GM18870 (cell line): ENCODE results near the gene ZBED2.
A peak's percentile ranks its signal among the peaks of the same experiment; 100 is the strongest.
"Not testable (repeated sequence)": the region's sequence is repeated elsewhere in the genome, so short reads cannot be mapped to it uniquely, and the experiment has no call there.

ENCODE experiments used
- ATAC-seq: cut with Tn5 transposase; IDR thresholded peaks from one replicate; pipeline ENCODE4 v1.9.1; 2021; ENCODE audit warnings: moderate library complexity; ENCODE audit not compliant: unreplicated experiment

The ZBED2 gene

DNA sequence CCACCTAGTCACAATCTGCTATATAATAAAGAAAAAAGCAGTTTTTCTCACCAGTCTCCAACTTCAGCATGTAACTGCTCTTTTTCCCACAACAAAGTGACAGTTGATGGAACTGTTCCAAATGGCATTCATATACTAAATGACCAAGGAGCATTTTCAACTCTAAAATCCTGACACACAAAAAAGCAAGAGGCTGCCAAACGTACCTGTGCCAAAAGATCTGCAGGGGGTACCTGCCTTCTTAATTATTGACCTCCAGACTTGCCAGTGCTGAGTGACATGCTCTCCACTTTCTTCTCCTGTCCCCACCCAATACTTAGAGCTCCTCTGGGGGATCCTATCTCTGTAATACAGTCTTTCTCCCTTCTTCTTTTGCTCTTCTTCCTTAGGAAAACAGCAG, 18.0 kb downstream of the ZBED2 start:
- no peak for ATAC-seq

DNA sequence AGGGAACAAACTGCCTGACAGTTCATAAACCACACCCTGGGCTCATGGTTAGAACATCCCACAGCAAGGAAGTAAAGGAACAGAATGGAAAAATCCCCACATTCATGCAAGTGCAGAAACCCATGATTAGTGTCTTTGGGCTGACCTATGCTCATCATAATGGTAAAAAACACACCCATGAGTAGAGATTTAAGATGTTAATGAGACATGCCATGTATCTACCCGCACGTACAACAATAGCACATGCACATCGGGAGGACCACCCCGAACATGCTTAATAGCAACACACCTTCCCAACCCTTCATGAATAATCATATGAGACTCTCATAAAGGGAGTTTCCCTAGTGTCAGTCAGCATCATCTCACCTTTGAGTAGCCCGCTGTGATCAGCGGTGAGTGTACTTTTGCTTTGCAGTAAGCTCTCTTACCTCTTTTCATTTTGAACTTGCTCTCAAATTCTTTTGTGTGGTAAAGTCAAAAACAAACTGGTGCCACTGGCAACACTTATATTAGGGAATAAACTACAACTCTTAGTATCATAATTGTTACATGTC, 23.2 kb downstream of the ZBED2 start:
- no peak for ATAC-seq

- no peak for ATAC-seq
Observed at GRCh38 chr3:111571282-111571681, 23.9 kb downstream of the ZBED2 start.

- ATAC-seq: no peak
Observed at GRCh38 chr3:111570404-111571030, 24.6 kb downstream of the ZBED2 start.

DNA sequence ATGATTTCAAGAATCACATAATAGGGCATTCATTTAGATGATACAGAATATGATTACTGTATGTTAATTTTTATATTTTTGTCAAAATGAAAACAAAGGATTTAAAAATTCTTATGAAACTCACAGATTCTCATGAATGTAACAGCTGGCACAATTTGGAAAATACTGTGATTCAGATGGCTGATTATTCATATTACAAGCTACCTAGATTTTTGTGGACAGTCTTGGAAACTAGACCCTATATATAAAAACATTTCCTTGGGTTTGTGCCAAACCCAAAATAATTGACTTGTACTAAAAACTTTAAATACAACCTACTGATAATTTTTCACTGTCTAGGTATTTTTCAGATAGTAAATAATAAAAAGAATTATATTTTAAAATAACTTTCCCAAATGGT, 26.2 kb downstream of the ZBED2 start:
- no peak for ATAC-seq

DNA sequence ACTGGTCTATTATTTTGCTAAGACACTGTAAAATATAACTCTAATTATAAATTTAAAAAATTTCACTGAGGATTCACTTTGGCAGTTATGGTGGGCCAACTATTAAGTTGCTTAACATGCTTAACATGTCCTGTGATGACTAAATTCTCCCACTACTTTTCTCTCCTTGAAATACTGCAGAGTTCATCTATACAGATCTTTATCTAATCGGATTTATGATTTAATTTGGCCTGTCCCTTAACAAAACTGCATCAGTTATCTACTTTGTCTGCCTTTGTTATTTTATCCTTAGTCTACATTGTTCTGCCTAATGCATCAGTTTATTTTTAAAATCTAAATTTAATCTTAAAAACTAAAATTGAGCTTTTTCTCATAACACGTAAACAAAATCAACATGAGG, 26.8 kb downstream of the ZBED2 start:
- no peak for ATAC-seq

DNA sequence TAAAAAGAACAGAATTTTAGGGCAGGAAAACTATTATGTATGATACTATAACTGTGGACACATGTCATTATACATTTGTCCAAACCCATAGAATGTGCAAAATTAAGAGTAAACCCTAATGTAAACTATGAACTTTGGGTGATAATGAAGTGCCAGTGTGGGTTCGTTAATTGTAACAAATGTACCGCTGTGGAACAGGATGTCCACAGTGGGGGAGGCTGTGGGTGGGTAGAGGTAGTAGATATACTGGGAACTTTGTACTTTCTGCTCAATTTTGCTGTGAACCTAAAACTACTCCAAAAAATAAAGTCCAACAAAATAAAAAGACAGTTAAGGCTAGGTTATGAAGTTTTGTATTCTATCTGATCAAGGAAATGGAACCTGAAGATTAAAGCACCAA, 28.3 kb downstream of the ZBED2 start:
- no peak for ATAC-seq

- ATAC-seq: not testable (repeated sequence)
Observed at GRCh38 chr3:111561902-111562301, 33.2 kb downstream of the ZBED2 start.

GRCh38 chr3:111548756-111549155, 46.4 kb downstream of the ZBED2 start:
- no peak for ATAC-seq

DNA sequence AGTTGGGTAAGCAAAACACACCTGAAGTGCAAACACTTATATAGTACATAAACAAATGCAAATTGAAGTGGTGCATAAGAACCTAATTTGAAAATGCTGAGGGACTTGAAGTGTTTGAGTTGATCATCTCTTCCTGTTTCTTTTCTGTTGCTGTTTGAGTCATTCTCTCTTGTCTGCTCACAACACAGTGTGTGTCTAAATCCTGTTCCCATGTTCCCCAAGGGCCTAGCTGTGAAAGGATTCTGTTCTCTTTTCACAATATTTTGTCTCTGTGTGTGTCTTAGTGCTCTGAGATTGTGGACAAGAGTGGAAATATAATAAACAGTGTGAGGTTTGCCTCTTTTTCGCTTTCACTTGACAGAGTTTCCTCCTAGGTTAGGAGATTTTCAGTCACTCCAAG, 47.1 kb downstream of the ZBED2 start:
- ATAC-seq: peak; percentile 54

DNA sequence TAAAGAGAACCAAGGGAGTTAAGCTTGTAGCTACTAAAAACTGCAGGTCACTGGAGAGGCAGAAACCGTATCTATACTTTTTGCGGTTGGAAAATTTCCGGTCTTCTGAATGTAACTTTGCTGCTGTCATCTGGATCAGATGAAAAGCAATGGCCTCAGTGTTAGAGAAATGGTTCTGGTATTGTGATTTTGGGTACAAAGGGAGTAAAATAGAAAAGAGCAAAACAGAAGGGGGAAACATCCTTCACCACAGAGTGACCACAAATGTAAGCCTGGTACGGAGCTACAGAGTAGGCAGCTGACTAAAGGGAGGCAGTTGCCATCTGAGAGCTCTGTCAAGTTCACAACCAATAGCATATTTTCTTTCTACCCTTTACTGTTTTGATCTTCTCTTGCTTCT, 47.5 kb downstream of the ZBED2 start:
- peak; percentile 87 for ATAC-seq

GRCh38 chr3:111545349-111545748, 49.8 kb downstream of the ZBED2 start:
- ATAC-seq: no peak
